GM19035 (cell line): Measurements from ENCODE around the gene ASCL2.

ENCODE experiments used
- ATAC-seq: cut with Tn5 transposase; IDR thresholded peaks from one replicate; pipeline ENCODE4 v1.9.1; 2021; ENCODE audit not compliant: unreplicated experiment

The ASCL2 gene

GRCh38 chr11:2275334-2276279 is 5.2 kb upstream of the ASCL2 start:
- ATAC-seq: no peak

- ATAC-seq: no peak
Measured at GRCh38 chr11:2273771-2274170, 3.4 kb upstream of the ASCL2 start.

GRCh38 chr11:2273311-2273710 is 2.9 kb upstream of the ASCL2 start:
- no peak for ATAC-seq

- ATAC-seq: no peak
Measured at GRCh38 chr11:2272946-2273280, 2.5 kb upstream of the ASCL2 start.

DNA sequence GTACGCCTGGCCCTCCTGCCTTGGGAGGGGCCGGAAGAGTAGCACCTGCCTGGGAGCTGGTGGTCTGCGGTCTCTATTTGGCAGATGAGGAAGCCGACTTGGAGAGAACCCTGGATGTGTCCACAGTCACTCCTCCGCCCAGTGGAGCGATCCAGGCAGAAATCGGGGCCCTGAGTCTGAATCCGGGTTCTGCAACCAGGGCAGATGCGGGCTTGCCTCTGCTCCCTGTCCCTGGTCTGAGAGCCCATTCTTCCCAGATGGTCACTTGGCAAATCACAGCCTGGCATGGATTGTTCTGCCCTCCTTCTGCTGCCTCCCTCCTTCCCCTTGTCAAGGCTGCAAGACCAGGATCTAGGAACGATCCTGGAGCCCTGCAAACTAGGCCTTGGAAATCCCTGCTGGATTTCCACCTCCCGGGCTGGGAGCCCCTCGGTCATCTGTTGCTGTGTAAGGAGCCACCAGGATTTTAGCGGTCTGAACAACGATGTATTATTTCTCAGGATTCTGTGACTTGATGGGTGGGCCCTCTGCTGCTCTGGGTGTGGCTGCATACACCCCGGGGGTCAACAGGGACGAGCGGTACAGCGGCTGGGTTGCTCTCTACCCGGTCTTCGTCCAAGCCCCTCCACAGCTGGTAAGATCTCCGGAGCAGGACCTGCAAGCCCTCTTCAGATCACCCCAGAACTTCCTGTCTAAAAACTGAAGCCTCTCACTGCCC is 2.0 kb upstream of the ASCL2 start:
- no peak for ATAC-seq

GRCh38 chr11:2271327-2272227 is 1.2 kb upstream of the ASCL2 start:
- no peak for ATAC-seq

DNA sequence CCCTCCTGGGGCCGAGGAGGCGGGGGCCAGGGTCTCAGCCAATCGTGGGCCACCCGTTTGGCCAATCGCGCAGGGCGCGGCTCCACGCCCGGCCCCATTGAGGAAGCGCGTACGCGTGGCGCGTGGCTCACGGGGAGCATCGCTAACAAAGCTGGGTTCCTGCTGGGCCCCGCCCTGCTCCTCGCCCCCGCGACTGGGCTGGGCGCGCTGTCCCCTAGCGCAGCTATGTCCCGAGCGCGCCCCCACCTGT is 614 bp upstream of the ASCL2 start:
- no peak for ATAC-seq

- ATAC-seq: no peak
Measured at GRCh38 chr11:2269601-2270321, 627 bp downstream of the ASCL2 start.

GRCh38 chr11:2268729-2269600 is 1.4 kb downstream of the ASCL2 start:
- ATAC-seq: no peak

- no peak for ATAC-seq
Measured at GRCh38 chr11:2267851-2268728, 2.3 kb downstream of the ASCL2 start.

DNA sequence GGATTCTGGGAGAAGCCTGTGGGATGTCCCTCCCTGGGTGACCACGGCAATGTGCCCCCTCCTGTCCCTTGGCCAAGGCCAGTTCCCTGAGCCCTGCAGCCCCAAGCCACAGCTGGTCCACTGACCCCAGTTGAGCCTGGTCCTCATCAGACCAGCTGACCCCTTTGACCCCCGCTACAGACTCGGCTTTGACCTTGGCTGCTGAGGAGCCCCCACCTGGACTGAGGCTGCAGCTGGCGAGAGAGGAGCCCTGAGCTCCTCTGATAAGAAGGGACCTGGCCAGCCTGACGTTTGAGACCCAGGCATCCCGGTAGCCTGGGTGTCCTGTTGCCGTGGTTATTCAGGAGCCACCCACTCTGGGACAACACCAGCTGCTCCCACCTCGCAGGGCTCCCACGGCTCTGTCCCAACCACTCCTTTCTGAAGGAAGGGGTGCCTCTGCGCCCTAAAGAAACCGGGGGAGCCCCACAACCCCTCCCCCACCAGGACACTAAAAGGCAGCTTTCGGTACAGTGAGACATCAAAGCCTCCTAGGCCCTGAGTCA is 3.0 kb downstream of the ASCL2 start:
- no peak for ATAC-seq

DNA sequence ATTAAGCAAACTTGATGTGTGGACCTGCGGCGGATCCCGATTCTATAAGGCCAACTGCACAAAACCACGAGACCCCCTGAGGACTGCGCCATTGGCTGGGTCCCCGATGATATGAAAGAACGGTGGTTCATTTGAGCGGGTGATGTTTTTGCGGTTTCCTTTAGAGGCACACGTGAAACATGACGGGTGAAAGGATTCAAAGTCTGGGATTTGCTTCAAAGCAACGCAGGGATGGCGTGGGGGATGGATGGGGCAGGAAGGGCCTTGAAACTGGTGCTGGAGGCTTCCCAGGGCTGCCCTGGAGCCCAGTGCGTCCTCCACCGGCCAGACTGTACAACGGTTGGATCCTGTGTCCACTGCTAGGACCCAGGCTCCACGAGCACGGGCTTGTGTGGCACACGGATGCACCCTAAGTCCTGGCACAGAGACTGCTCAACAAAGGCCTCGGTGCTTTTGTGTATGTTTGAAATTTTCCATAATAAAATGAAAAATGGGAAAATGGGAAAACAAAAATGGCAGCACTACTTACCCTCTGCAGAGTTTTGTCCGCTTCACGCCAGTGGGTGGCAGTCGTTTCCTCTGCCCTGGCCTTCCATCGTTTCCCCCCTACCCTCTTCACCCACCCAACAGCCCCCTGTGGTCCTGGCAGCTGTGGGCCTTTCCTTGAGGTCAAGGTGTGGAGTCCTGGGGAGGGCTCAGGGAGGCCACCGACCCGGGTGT is 3.6 kb downstream of the ASCL2 start:
- ATAC-seq: no peak

DNA sequence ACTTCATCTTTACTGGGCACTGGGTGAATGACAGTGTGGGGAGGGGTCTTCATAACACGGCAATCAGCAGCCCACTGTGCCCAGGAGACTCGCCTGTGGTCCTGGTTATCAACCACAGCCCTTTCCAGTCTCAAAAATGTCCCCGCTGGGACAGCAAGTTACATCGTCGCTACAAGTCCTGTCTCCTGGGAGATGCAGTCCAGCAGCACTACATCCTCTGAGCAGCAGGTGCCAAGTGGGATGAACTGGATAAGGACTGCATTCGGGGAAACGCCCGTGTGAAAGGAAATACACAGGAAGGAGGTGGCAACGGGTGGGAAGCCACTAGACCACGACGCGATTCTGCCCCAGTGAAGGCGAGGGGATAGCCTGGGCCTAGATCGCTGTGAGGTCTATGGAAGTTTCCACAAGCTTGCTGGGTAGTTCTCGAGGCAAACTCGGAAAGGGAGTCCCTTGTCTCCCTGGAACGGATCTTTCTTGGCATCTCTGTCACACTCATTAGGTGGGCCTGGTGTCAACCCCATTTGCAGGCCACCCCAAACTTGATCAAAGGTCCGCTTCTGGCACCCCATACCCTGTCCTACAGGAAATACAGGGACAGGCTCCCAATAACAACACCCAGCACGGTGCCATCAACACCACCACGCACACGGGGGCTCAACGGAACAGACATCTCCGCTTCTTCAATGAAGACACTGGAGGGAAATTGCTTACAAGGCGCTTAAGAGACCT is 4.4 kb downstream of the ASCL2 start:
- no peak for ATAC-seq

GRCh38 chr11:2265396-2265795 is 5.0 kb downstream of the ASCL2 start:
- ATAC-seq: no peak

GRCh38 chr11:2264366-2265053 is 5.9 kb downstream of the ASCL2 start:
- no peak for ATAC-seq

DNA sequence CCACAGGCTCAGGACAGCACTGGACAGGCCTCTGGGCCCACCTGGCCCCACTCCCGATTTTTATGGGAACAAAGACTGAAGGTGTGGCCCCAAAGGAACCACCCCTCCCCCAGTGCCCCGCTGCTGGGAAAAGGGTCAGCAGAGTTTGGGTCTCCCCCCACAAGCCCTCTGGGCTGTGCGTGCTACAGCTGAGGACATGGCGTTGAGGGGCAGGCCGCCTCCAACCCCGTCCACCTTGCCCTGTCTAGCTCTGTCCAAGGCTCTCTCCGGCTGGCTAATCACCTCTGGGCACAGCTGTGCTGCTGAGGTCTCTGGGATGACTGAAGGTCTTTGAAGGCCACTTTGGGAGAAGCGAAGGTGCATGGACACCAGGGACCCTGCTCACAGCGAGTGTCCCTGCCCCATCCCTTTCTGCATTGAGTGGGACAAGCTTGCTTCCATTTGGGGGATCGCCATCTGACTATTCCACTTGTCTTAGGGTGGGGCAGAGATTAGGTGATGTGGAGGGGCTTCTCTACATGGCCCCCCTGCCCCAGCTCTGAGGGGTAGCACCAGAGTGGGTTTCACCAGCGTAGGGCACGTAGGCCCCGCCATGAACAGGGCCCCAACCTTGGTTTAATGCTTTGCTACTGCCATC is 6.5 kb downstream of the ASCL2 start:
- ATAC-seq: no peak
